ENCODE measurements around the gene DVL2.

The DVL2 gene

DNA sequence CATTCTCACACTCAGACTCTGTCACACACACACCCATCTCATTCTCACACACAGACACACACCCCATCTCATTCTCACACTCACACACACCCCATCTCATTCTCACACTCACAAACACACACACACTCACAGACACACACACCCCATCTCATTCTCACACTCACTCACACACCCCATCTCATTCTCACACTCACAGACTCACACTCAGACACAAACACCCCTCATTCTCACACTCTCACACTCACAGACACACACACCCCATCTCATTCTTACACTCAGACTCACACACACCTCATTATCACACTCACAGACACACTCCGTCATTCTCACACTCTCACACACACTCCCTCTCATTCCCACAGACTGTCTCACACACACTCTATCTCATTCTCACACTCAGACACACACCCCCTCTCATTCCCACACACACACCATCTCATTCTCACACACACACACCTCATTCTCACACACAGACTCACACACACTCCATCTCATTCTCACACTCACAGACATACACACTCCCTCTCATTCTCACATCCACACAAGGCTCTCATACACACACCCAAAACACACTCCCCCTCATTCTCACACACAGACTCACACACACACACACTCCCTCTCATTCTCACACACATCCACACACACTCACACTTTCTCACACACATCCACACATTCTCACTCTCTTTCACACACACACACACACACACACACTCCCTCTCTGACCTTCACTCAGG, 58.0 kb downstream of the DVL2 start (continued):
- TF ChIP-seq BCL11B (tag by site-specific recombination; IDR thresholded peaks at IDR 0.05; ENCODE audit: low read depth) (no peak), ZNF302 (tag by site-specific recombination; IDR thresholded peaks at IDR 0.05; ENCODE audit: low read depth) (no peak), ZFHX2 (tag by site-specific recombination; conservative IDR thresholded peaks at IDR 0.05) (peak; percentile 80), ZNF335 (tag by site-specific recombination; conservative IDR thresholded peaks at IDR 0.05) (no peak), MEIS1 (CRISPR knock-in tag; IDR thresholded peaks at IDR 0.05; ENCODE audit: borderline replicate concordance) (no peak), EGR2 (tag by site-specific recombination; IDR thresholded peaks at IDR 0.05; ENCODE audit: low read depth) (peak; percentile 71; the same call in 1 of the 2 replicates), ZNF423 (tag by site-specific recombination; IDR thresholded peaks at IDR 0.05) (no peak), ZNF660 (tag by site-specific recombination; IDR thresholded peaks at IDR 0.05) (no peak), ZIC2 (tag by site-specific recombination; IDR thresholded peaks at IDR 0.05) (no peak), ZNF548 (tag by site-specific recombination; IDR thresholded peaks at IDR 0.05) (peak; percentile 18; the same call in 1 of the 2 replicates), ZNF677 (tag by site-specific recombination; IDR thresholded peaks at IDR 0.05) (no peak), TCF7L2 (IDR thresholded peaks at IDR 0.05; ENCODE audit: borderline replicate concordance, low read depth, low read length) (no peak), ZNF664 (tag by site-specific recombination; IDR thresholded peaks at IDR 0.05) (no peak), ZNF132 (tag by site-specific recombination; IDR thresholded peaks at IDR 0.05; ENCODE audit: borderline replicate concordance) (no peak), ZNF600 (tag by site-specific recombination; IDR thresholded peaks at IDR 0.05) (no peak; the same call in 1 of the 2 replicates), ZNF529 (tag by site-specific recombination; IDR thresholded peaks at IDR 0.05; ENCODE audit: insufficient replicate concordance) (no peak), SP2 (tag by site-specific recombination; IDR thresholded peaks at IDR 0.05) (no peak), ZNF560 (tag by site-specific recombination; IDR thresholded peaks at IDR 0.05; ENCODE audit: borderline replicate concordance) (no peak), ZNF174 (tag by site-specific recombination; IDR thresholded peaks at IDR 0.05) (no peak), ZNF155 (tag by site-specific recombination; IDR thresholded peaks at IDR 0.05) (no peak), ZNF311 (tag by site-specific recombination; IDR thresholded peaks at IDR 0.05; ENCODE audit: borderline replicate concordance) (peak; percentile 96; the same call in 1 of the 2 replicates), ZNF76 (tag by site-specific recombination; IDR thresholded peaks at IDR 0.05; ENCODE audit: borderline replicate concordance, low read depth) (peak; percentile 81), ZBTB17 (tag by site-specific recombination; IDR thresholded peaks at IDR 0.05) (no peak), GFI1B (tag by site-specific recombination; IDR thresholded peaks at IDR 0.05) (no peak), ZFP41 (tag by site-specific recombination; IDR thresholded peaks at IDR 0.05; ENCODE audit: borderline replicate concordance) (no peak), ZNF10 (tag by site-specific recombination; IDR thresholded peaks at IDR 0.05) (no peak), ZNF521 (tag by site-specific recombination; IDR thresholded peaks at IDR 0.05) (0 out of 2 replicates have a peak, but pooled peaks have one; percentile 13), SCRT1 (tag by site-specific recombination; IDR thresholded peaks at IDR 0.05; ENCODE audit: borderline replicate concordance) (no peak), KLF1 (tag by site-specific recombination; IDR thresholded peaks at IDR 0.05) (no peak)
- TF ChIP-seq, protein P1, sequence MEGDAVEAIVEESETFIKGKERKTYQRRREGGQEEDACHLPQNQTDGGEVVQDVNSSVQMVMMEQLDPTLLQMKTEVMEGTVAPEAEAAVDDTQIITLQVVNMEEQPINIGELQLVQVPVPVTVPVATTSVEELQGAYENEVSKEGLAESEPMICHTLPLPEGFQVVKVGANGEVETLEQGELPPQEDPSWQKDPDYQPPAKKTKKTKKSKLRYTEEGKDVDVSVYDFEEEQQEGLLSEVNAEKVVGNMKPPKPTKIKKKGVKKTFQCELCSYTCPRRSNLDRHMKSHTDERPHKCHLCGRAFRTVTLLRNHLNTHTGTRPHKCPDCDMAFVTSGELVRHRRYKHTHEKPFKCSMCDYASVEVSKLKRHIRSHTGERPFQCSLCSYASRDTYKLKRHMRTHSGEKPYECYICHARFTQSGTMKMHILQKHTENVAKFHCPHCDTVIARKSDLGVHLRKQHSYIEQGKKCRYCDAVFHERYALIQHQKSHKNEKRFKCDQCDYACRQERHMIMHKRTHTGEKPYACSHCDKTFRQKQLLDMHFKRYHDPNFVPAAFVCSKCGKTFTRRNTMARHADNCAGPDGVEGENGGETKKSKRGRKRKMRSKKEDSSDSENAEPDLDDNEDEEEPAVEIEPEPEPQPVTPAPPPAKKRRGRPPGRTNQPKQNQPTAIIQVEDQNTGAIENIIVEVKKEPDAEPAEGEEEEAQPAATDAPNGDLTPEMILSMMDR (tag by site-specific recombination; IDR thresholded peaks at IDR 0.05), result no peak
- TF ChIP-seq, protein P2, sequence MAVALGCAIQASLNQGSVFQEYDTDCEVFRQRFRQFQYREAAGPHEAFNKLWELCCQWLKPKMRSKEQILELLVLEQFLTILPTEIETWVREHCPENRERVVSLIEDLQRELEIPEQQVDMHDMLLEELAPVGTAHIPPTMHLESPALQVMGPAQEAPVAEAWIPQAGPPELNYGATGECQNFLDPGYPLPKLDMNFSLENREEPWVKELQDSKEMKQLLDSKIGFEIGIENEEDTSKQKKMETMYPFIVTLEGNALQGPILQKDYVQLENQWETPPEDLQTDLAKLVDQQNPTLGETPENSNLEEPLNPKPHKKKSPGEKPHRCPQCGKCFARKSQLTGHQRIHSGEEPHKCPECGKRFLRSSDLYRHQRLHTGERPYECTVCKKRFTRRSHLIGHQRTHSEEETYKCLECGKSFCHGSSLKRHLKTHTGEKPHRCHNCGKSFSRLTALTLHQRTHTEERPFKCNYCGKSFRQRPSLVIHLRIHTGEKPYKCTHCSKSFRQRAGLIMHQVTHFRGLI (tag by site-specific recombination; IDR thresholded peaks at IDR 0.05), result no peak
- TF ChIP-seq, protein P3, sequence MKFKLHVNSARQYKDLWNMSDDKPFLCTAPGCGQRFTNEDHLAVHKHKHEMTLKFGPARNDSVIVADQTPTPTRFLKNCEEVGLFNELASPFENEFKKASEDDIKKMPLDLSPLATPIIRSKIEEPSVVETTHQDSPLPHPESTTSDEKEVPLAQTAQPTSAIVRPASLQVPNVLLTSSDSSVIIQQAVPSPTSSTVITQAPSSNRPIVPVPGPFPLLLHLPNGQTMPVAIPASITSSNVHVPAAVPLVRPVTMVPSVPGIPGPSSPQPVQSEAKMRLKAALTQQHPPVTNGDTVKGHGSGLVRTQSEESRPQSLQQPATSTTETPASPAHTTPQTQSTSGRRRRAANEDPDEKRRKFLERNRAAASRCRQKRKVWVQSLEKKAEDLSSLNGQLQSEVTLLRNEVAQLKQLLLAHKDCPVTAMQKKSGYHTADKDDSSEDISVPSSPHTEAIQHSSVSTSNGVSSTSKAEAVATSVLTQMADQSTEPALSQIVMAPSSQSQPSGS (tag by site-specific recombination; IDR thresholded peaks at IDR 0.05; ENCODE audit: low read depth), result no peak
- TF ChIP-seq, protein P4, sequence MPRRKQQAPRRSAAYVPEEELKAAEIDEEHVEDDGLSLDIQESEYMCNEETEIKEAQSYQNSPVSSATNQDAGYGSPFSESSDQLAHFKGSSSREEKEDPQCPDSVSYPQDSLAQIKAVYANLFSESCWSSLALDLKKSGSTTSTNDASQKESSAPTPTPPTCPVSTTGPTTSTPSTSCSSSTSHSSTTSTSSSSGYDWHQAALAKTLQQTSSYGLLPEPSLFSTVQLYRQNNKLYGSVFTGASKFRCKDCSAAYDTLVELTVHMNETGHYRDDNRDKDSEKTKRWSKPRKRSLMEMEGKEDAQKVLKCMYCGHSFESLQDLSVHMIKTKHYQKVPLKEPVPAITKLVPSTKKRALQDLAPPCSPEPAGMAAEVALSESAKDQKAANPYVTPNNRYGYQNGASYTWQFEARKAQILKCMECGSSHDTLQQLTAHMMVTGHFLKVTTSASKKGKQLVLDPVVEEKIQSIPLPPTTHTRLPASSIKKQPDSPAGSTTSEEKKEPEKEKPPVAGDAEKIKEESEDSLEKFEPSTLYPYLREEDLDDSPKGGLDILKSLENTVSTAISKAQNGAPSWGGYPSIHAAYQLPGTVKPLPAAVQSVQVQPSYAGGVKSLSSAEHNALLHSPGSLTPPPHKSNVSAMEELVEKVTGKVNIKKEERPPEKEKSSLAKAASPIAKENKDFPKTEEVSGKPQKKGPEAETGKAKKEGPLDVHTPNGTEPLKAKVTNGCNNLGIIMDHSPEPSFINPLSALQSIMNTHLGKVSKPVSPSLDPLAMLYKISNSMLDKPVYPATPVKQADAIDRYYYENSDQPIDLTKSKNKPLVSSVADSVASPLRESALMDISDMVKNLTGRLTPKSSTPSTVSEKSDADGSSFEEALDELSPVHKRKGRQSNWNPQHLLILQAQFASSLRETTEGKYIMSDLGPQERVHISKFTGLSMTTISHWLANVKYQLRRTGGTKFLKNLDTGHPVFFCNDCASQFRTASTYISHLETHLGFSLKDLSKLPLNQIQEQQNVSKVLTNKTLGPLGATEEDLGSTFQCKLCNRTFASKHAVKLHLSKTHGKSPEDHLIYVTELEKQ (tag by site-specific recombination; IDR thresholded peaks at IDR 0.05; ENCODE audit: borderline replicate concordance), result no peak

Measured in HEK293 (cell line).